IMR-90 (cell line): Measurements from ENCODE around the gene KRTAP1-5. TPM values are rescaled to one million over a fixed set of nuclear protein-coding genes. Genes with fewer than 3 reads are reported as not detected.

Experiments used
- ATAC-seq: fragments of 200-7000 bp; cut with Tn5 transposase; 2 replicates; pipeline ENCODE4 v1.9.1; 2020; ENCODE audit warnings: low read depth, mild to moderate bottlenecking, moderate library complexity
- BruUV-seq: library from RNA; stranded (reverse); fragments of 400-500 nt; replicated peaks from 2 replicates; lab custom pipeline; 2021; lab: Mats Ljungman, UMichigan
- CTCF ChIA-PET: fragments of 300-600 bp; formaldehyde crosslinking; extraction: SDS; loops from one replicate; lab custom pipeline; 2021; ENCODE audit warnings: antibody characterized with exemption; lab: Yijun Ruan, JAX
- POLR2A ChIA-PET: fragments of 300-600 bp; sonication (Branson Sonifier 250); formaldehyde crosslinking; loops from one replicate; lab custom pipeline; 2022; ENCODE audit warnings: antibody characterized with exemption; ENCODE audit not compliant: unreplicated experiment; lab: Charles Lee
- DNase-seq: peaks from one replicate; pipeline ENCODE4 v3.0.0; 2013
- H2AFZ ChIP-seq: replicated peaks from 2 replicates; pipeline ENCODE3; 2013; ENCODE audit warnings: low read length, mild to moderate bottlenecking; ENCODE audit not compliant: poor library complexity
- H2AK5ac ChIP-seq: 2 replicates; pipeline ENCODE4 v1.6.1; 2013; ENCODE audit warnings: low read depth, low read length, inconsistent platforms
- H2AK9ac ChIP-seq: replicated peaks from 2 replicates; pipeline ENCODE3; 2013; ENCODE audit warnings: mild to moderate bottlenecking, low read depth, low read length, moderate library complexity; ENCODE audit not compliant: poor library complexity
- H2BK120ac ChIP-seq: 2 replicates; pipeline ENCODE4 v1.6.1; 2013; ENCODE audit warnings: low read depth, low read length, inconsistent platforms
- H2BK15ac ChIP-seq: 3 replicates; pipeline ENCODE4 v1.6.1; 2013; ENCODE audit warnings: low read depth, low read length, inconsistent platforms
- H2BK20ac ChIP-seq: 2 replicates; pipeline ENCODE4 v1.6.1; 2013; ENCODE audit warnings: low read depth, mild to moderate bottlenecking, inconsistent platforms, low read length, moderate library complexity
- H2BK5ac ChIP-seq: 2 replicates; pipeline ENCODE4 v1.6.1; 2013; ENCODE audit warnings: mild to moderate bottlenecking, low read depth, low read length, inconsistent platforms; ENCODE audit not compliant: poor library complexity, severe bottlenecking
- H3K14ac ChIP-seq: replicated peaks from 2 replicates; pipeline ENCODE4 v1.6.1; 2013; ENCODE audit warnings: low read depth, low read length, inconsistent platforms
- H3K18ac ChIP-seq: 2 replicates; pipeline ENCODE4 v1.6.1; 2013; ENCODE audit warnings: low read depth, low read length, control low read depth
- H3K23ac ChIP-seq: 2 replicates; pipeline ENCODE4 v1.6.1; 2013; ENCODE audit warnings: low read depth, low read length, inconsistent platforms
- H3K27ac ChIP-seq: 2 replicates; pipeline ENCODE4 v1.5.1; 2013; ENCODE audit warnings: mild to moderate bottlenecking, control low read depth, low read length; ENCODE audit not compliant: insufficient read depth
- H3K27me3 ChIP-seq: 2 replicates; pipeline ENCODE4 v1.6.1; 2013; ENCODE audit warnings: low read length; ENCODE audit not compliant: control insufficient read depth, insufficient read depth
- H3K36me3 ChIP-seq: 2 replicates; pipeline ENCODE4 v1.6.1; 2013; ENCODE audit warnings: low read length, mixed read lengths; ENCODE audit not compliant: control insufficient read depth, insufficient read depth
- H3K4ac ChIP-seq: 2 replicates; pipeline ENCODE4 v1.6.1; 2013; ENCODE audit warnings: low read depth, low read length, inconsistent platforms
- H3K4me1 ChIP-seq: 2 replicates; pipeline ENCODE4 v1.6.1; 2013; ENCODE audit warnings: low read length, mixed read lengths; ENCODE audit not compliant: control insufficient read depth, insufficient read depth
- H3K4me2 ChIP-seq: 2 replicates; pipeline ENCODE4 v1.6.1; 2013; ENCODE audit warnings: low read depth, mild to moderate bottlenecking, control low read depth, low read length, moderate library complexity
- H3K4me3 ChIP-seq: 2 replicates; pipeline ENCODE4 v1.5.1; 2013; ENCODE audit warnings: low read depth, mild to moderate bottlenecking, control low read depth, low read length, moderate library complexity; ENCODE audit not compliant: insufficient read depth
- H3K56ac ChIP-seq: 2 replicates; pipeline ENCODE4 v1.6.1; 2013; ENCODE audit warnings: low read length, inconsistent platforms; ENCODE audit not compliant: insufficient read depth; ENCODE audit errors: extremely low read depth
- H3K79me1 ChIP-seq, 2 experiments: 2 replicates each; pipeline ENCODE4 v1.6.1; 2013; ENCODE audit warnings: low read length in 2 of 2, inconsistent platforms in 1 of 2, low read depth in 1 of 2
- H3K9ac ChIP-seq: 2 replicates; pipeline ENCODE4 v1.6.1; 2013; ENCODE audit warnings: low read depth, low read length, control low read depth
- H3K9me1 ChIP-seq: 2 replicates; pipeline ENCODE4 v1.6.1; 2013; ENCODE audit warnings: low read length, inconsistent platforms; ENCODE audit not compliant: insufficient read depth
- H3K9me3 ChIP-seq: 2 replicates; pipeline ENCODE4 v1.6.1; 2013; ENCODE audit warnings: low read length; ENCODE audit not compliant: control insufficient read depth, insufficient read depth
- H4K20me1 ChIP-seq: 2 replicates; pipeline ENCODE4 v1.6.1; 2013; ENCODE audit warnings: low read length, inconsistent platforms; ENCODE audit not compliant: insufficient read depth
- H4K5ac ChIP-seq: 2 replicates; pipeline ENCODE4 v1.6.1; 2013; ENCODE audit warnings: mild to moderate bottlenecking, low read depth, low read length, control low read depth
- H4K8ac ChIP-seq, 2 experiments: 2 replicates each; pipeline ENCODE4 v1.6.1; 2013; ENCODE audit warnings: low read depth in 2 of 2, low read length in 2 of 2, control low read depth in 1 of 2, inconsistent platforms in 1 of 2
- H4K91ac ChIP-seq: 2 replicates; pipeline ENCODE4 v1.6.1; 2013; ENCODE audit warnings: low read depth, low read length, inconsistent platforms; ENCODE audit not compliant: insufficient read depth
- CEBPB ChIP-seq: IDR thresholded peaks from 2 replicates; pipeline ENCODE4 v1.6.1; 2012; ENCODE audit warnings: low read depth, low read length, improper control_type of control experiment
- CHD1 ChIP-seq: IDR thresholded peaks from 2 replicates; pipeline ENCODE4 v1.6.1; 2012; ENCODE audit warnings: low read depth, low read length, improper control_type of control experiment
- CTCF ChIP-seq: conservative IDR thresholded peaks from 2 replicates; pipeline ENCODE4 v1.5.1; 2012; ENCODE audit warnings: mild to moderate bottlenecking, low read depth, low read length, improper control_type of control experiment
- ELK1 ChIP-seq: fragments of 150-350 bp; IDR thresholded peaks from 2 replicates; pipeline ENCODE4 v1.6.1; 2016; ENCODE audit warnings: low read depth, mild to moderate bottlenecking, low read length, moderate library complexity, borderline replicate concordance
- FOS ChIP-seq: fragments of 150-350 bp; IDR thresholded peaks from 2 replicates; pipeline ENCODE4 v1.6.1; 2016; ENCODE audit warnings: low read depth, low read length
- MXI1 ChIP-seq: IDR thresholded peaks from 2 replicates; pipeline ENCODE4 v1.6.1; 2012; ENCODE audit warnings: low read depth, mild to moderate bottlenecking, low read length, moderate library complexity, borderline replicate concordance
- NFE2L2 ChIP-seq: fragments of 150-350 bp; IDR thresholded peaks from 2 replicates; pipeline ENCODE4 v1.6.1; 2016; ENCODE audit warnings: low read depth, mild to moderate bottlenecking, low read length
- POLR2A ChIP-seq: IDR thresholded peaks from 2 replicates; pipeline ENCODE4 v1.6.1; 2012; ENCODE audit warnings: mild to moderate bottlenecking, low read depth, low read length
- RAD21 ChIP-seq: IDR thresholded peaks from 2 replicates; pipeline ENCODE4 v1.6.1; 2012; ENCODE audit warnings: low read length, improper control_type of control experiment
- RCOR1 ChIP-seq: IDR thresholded peaks from 2 replicates; pipeline ENCODE4 v1.6.1; 2012; ENCODE audit warnings: mild to moderate bottlenecking, low read length, improper control_type of control experiment; ENCODE audit not compliant: insufficient replicate concordance
- RFX5 ChIP-seq: IDR thresholded peaks from 2 replicates; pipeline ENCODE4 v1.8.0; 2012; ENCODE audit warnings: low read depth, mild to moderate bottlenecking, low read length, moderate library complexity
- dilution Hi-C: fragments of 300-500 bp; cut with HindIII; formaldehyde crosslinking; loops from one replicate; pipeline ENCODE4 v1.14.3; 2018; ENCODE audit warnings: low sequenced_read_pairs; ENCODE audit not compliant: unreplicated experiment
- in situ Hi-C: fragments of 300-500 bp; cut with MboI; formaldehyde crosslinking; loops from 3 replicates; pipeline ENCODE4 v1.14.3; 2019; ENCODE audit warnings: low sequenced_read_pairs, inconsistent platforms, mixed read lengths
- intact Hi-C: fragments of 100-400 bp; cut with micrococcal nuclease; formaldehyde crosslinking; loops from 2 replicates; pipeline ENCODE4 v1.10.0; 2022
- polyA plus RNA-seq, 3 experiments: library from polyadenylated mRNA; depleted of rRNA; stranded (reverse); fragments of >200 nt; gene quantifications; 2 replicates each; pipeline ENCODE4 v1.2.3, GENCODE V29; 2012; ENCODE audit warnings: low replicate concordance in 1 of 3
- total RNA-seq: library from RNA; depleted of rRNA; stranded (reverse); fragments of >200 nt; gene quantifications from 2 replicates; pipeline ENCODE4 v1.2.3, GENCODE V29; 2012
- TF ChIP-seq, protein P1 (sequence below): fragments of 150-350 bp; IDR thresholded peaks from 2 replicates; pipeline ENCODE4 v1.6.1; 2017; ENCODE audit warnings: mild to moderate bottlenecking, antibody characterized with exemption, low read length, low read depth

Gene KRTAP1-5
- total and polyA plus RNA-seq, 2 of the 4 experiments (the other 2 are of a cell fraction): 27.0 to 34.8 TPM

DNA sequence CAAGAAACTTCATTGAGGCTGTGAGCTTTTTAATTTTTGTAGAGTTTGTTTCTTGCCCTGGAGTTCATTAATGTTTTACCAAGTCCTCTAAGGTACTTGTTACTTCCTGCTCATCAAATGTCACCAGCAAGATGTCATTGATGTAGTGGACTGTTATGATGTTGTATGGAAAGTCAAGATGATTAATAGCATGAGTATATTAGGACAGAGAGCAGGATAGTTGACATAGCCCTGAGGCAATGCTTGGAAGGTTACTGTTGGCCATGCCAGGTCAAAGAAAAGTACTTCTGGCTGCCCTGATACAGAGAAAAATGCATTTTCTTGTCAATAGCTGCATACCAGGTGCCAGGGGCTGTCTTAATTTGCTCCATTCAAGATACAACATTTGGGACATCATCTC lies 6.7 kb downstream of the KRTAP1-5 start:
- Histone ChIP-seq H3K79me1 (no peaks in the 10 kb centered on the region), H3K4ac (no peak overlapping the region), H4K91ac (no peak overlapping the region), H3K56ac (no peak overlapping the region), H3K9me3 (no peaks in the 10 kb centered on the region; the same call in 1 of the 2 replicates), H2AFZ (no peak overlapping the region), H2BK15ac (no peak overlapping the region), H4K5ac (no peak overlapping the region), H2AK9ac (no peak overlapping the region), H3K9ac (no peak overlapping the region), H2BK20ac (no peak overlapping the region), H3K27ac (no peak overlapping the region), H2AK5ac (no peak overlapping the region), H2BK120ac (no peak overlapping the region), H3K36me3 (no peaks in the 10 kb centered on the region), H3K14ac (no peak overlapping the region), H3K23ac (no peak overlapping the region), H3K4me3 (no peak overlapping the region), H2BK5ac (no peak overlapping the region), H4K8ac (no peak overlapping the region), H3K4me1 (no peaks in the 10 kb centered on the region), H4K20me1 (no peaks in the 10 kb centered on the region), H3K18ac (no peak overlapping the region), H3K4me2 (no peak overlapping the region), H3K9me1 (no peaks in the 10 kb centered on the region), H3K27me3 (no peaks in the 10 kb centered on the region; the same call in 1 of the 2 replicates)
- BruUV-seq: no TSS peak
- ChIA-PET CTCF (interaction anchor here (1.0 kb wide), 1 partner anchor 11 kb away, joined by 3 read pairs; no protein-coding TSS in a partner anchor), POLR2A (no interaction called here)
- DNase-seq: no peak
- ATAC-seq: no peak
- in situ Hi-C loops: no loop called here
- dilution Hi-C loops: no loop called here
- intact Hi-C loops: no loop called here
- TF ChIP-seq NFE2L2 (no peak), CHD1 (no peak), MXI1 (no peak), RFX5 (no peak), POLR2A (no peak), RCOR1 (no peak), CTCF (no peak), CEBPB (no peak), ELK1 (no peak), FOS (no peak), RAD21 (no peak)
- TF ChIP-seq, protein P1, sequence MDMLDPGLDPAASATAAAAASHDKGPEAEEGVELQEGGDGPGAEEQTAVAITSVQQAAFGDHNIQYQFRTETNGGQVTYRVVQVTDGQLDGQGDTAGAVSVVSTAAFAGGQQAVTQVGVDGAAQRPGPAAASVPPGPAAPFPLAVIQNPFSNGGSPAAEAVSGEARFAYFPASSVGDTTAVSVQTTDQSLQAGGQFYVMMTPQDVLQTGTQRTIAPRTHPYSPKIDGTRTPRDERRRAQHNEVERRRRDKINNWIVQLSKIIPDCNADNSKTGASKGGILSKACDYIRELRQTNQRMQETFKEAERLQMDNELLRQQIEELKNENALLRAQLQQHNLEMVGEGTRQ: no peak
